SK-N-SH (cell line): ENCODE data around the gene ZSWIM5. TPM values are rescaled to one million over a fixed set of nuclear protein-coding genes. Genes with fewer than 3 reads are reported as not detected.

ENCODE experiments used
- CTCF ChIA-PET: fragments of 300-600, 350-600 bp; formaldehyde crosslinking; extraction: SDS; loops from one replicate; lab custom pipeline; 2021; lab: Yijun Ruan, JAX
- POLR2A ChIA-PET: fragments of 350-600 bp; sonication (Branson Sonifier 250); formaldehyde crosslinking; extraction: SDS; loops from one replicate; lab custom pipeline; 2020; ENCODE audit warnings: antibody characterized with exemption, inconsistent platforms; lab: Yijun Ruan, JAX
- DNase-seq: peaks from one replicate; pipeline ENCODE4 v3.0.0; 2012
- H2AFZ ChIP-seq: fragments of 200-600 bp; sonication (generic); 2 replicates; pipeline ENCODE4 v1.8.1; 2016; ENCODE audit warnings: antibody characterized with exemption, mild to moderate bottlenecking, low read depth
- H3F3A ChIP-seq: fragments of 200-600 bp; sonication (generic); replicated peaks from 2 replicates; pipeline ENCODE3; 2016; ENCODE audit warnings: antibody characterized with exemption, mild to moderate bottlenecking; ENCODE audit not compliant: insufficient read depth
- H3K27ac ChIP-seq, 2 experiments: fragments of 200-500 bp in 1 of 2; fragments of 200-600 bp in 1 of 2; sonication (Bioruptor generic) in 1 of 2; sonication (generic), shearing (Covaris generic) in 1 of 2; 2 replicates each; pipeline versions ENCODE4 v1.5.1 to v1.6.1; 2014 to 2016; ENCODE audit warnings: low read depth in 2 of 2, inconsistent platforms in 1 of 2, low read length in 1 of 2, mild to moderate bottlenecking in 1 of 2, mixed read lengths in 1 of 2
- H3K27me3 ChIP-seq: fragments of 200-600 bp; sonication (generic), shearing (Covaris generic); 2 replicates; pipeline ENCODE4 v1.6.1; 2016; ENCODE audit warnings: mixed run types; ENCODE audit not compliant: insufficient read depth
- H3K36me3 ChIP-seq, 2 experiments: fragments of 200-500 bp in 1 of 2; fragments of 200-600 bp in 1 of 2; sonication (Bioruptor generic) in 1 of 2; sonication (generic) in 1 of 2; replicated peaks in 1 of 2; 2 replicates each; pipeline versions ENCODE3 to v1.5.1; 2014 to 2016; ENCODE audit warnings: low read length in 1 of 2, mild to moderate bottlenecking in 1 of 2; ENCODE audit not compliant: insufficient read depth in 2 of 2, control insufficient read depth in 1 of 2
- H3K4me1 ChIP-seq, 2 experiments: fragments of 200-500 bp in 1 of 2; fragments of 200-600 bp in 1 of 2; sonication (Bioruptor generic) in 1 of 2; sonication (generic), shearing (Covaris generic) in 1 of 2; 2 replicates each; pipeline versions ENCODE4 v1.5.1 to v1.6.1; 2014 to 2016; ENCODE audit warnings: low read depth in 1 of 2, low read length in 1 of 2, mixed run types in 1 of 2; ENCODE audit not compliant: insufficient read depth in 2 of 2, control insufficient read depth in 1 of 2
- H3K4me2 ChIP-seq: fragments of 200-600 bp; sonication (generic), shearing (Covaris generic); 2 replicates; pipeline ENCODE4 v1.6.1; 2017; ENCODE audit warnings: mixed run types
- H3K4me3 ChIP-seq, 2 experiments: fragments of 200-500 bp in 1 of 2; fragments of 200-600 bp in 1 of 2; sonication (Bioruptor generic) in 1 of 2; sonication (generic), shearing (Covaris generic) in 1 of 2; 2 replicates each; pipeline versions ENCODE4 v1.5.1 to v1.8.1; 2014 to 2016; ENCODE audit warnings: low read depth in 2 of 2, inconsistent platforms in 1 of 2, low read length in 1 of 2, mild to moderate bottlenecking in 1 of 2, mixed read lengths in 1 of 2, moderate library complexity in 1 of 2
- H3K79me2 ChIP-seq: fragments of 200-600 bp; sonication (generic); 2 replicates; pipeline ENCODE4 v1.8.1; 2017; ENCODE audit warnings: mild to moderate bottlenecking; ENCODE audit not compliant: insufficient read depth
- H3K9ac ChIP-seq: fragments of 200-600 bp; sonication (generic); 2 replicates; pipeline ENCODE4 v1.6.1; 2017; ENCODE audit warnings: mixed run types
- H3K9me2 ChIP-seq: fragments of 200-600 bp; sonication (generic); 2 replicates; pipeline ENCODE4 v1.6.1; 2017; ENCODE audit warnings: mixed run types
- H3K9me3 ChIP-seq: fragments of 200-600 bp; sonication (generic); 2 replicates; pipeline ENCODE4 v1.6.1; 2017; ENCODE audit warnings: mixed run types, mild to moderate bottlenecking, moderate library complexity
- H4K20me1 ChIP-seq: fragments of 200-600 bp; sonication (generic); 2 replicates; pipeline ENCODE4 v1.6.1; 2017; ENCODE audit warnings: mild to moderate bottlenecking, mixed run types; ENCODE audit not compliant: insufficient read depth
- CHD2 ChIP-seq: fragments of 150-350 bp; IDR thresholded peaks from 2 replicates; pipeline ENCODE4 v1.6.1; 2018; ENCODE audit warnings: low read length; ENCODE audit not compliant: partially characterized antibody
- EP300 ChIP-seq, 2 experiments: IDR thresholded peaks; 2 replicates each; pipeline versions ENCODE4 v1.4.0 to v1.6.1; 2012; ENCODE audit warnings: borderline replicate concordance in 1 of 2, low read depth in 1 of 2, low read length in 1 of 2
- EZH2phosphoT487 ChIP-seq: fragments of 200-600 bp; sonication (generic); IDR thresholded peaks from 2 replicates; pipeline ENCODE4 v1.6.1; 2017; ENCODE audit warnings: low read depth, mixed run types, mild to moderate bottlenecking, antibody characterized with exemption, moderate library complexity, borderline replicate concordance
- FOSL2 ChIP-seq: IDR thresholded peaks from 2 replicates; pipeline ENCODE4 v1.4.0; 2012; ENCODE audit warnings: low read depth, mild to moderate bottlenecking, moderate library complexity, borderline replicate concordance
- GATA2 ChIP-seq: sonication (generic); formaldehyde crosslinking; IDR thresholded peaks from 2 replicates; pipeline ENCODE4 v1.5.0; 2020; ENCODE audit warnings: mild to moderate bottlenecking, missing genetic modification reagents
- NFIC ChIP-seq: IDR thresholded peaks from 2 replicates; pipeline ENCODE4 v1.4.0; 2012; ENCODE audit warnings: borderline replicate concordance
- NRF1 ChIP-seq: IDR thresholded peaks from 2 replicates; pipeline ENCODE4 v1.6.1; 2012; ENCODE audit warnings: low read depth, mild to moderate bottlenecking, low read length
- RXRA ChIP-seq: IDR thresholded peaks from 2 replicates; pipeline ENCODE4 v1.4.0; 2012; ENCODE audit warnings: low read depth, mild to moderate bottlenecking, borderline replicate concordance
- SIN3A ChIP-seq: IDR thresholded peaks from 2 replicates; pipeline ENCODE4 v1.6.1; 2012; ENCODE audit warnings: low read depth, mild to moderate bottlenecking, low read length, moderate library complexity, borderline replicate concordance
- TAF1 ChIP-seq: IDR thresholded peaks from 2 replicates; pipeline ENCODE4 v1.6.1; 2012; ENCODE audit warnings: low read depth, mild to moderate bottlenecking, low read length, moderate library complexity, borderline replicate concordance
- TCF12 ChIP-seq: IDR thresholded peaks from 2 replicates; pipeline ENCODE4 v1.4.0; 2012
- WGBS: methylation state at CpG from one replicate; pipeline ENCODE4 v1.1.6; 2017; ENCODE audit warnings: low lambda C conversion rate; 5-methylcytosine and 5-hydroxymethylcytosine counted together
- polyA plus RNA-seq, 3 experiments: library from polyadenylated mRNA; depleted of rRNA; stranded (reverse); fragments of >200 nt; gene quantifications; 2 replicates each; pipeline ENCODE4 v1.2.3, GENCODE V29; 2012
- TF ChIP-seq, protein P1 (sequence below): fragments of 200-600 bp; sonication (generic); IDR thresholded peaks from 2 replicates; pipeline ENCODE4 v1.6.1; 2017; ENCODE audit warnings: antibody characterized with exemption, mild to moderate bottlenecking, moderate library complexity
- TF ChIP-seq, protein P2 (sequence below): IDR thresholded peaks from 2 replicates; pipeline ENCODE4 v1.4.0; 2012; ENCODE audit warnings: low read depth, borderline replicate concordance
- TF ChIP-seq, protein P3 (sequence below): IDR thresholded peaks from 2 replicates; pipeline ENCODE4 v1.4.0; 2012; ENCODE audit warnings: low read depth
- TF ChIP-seq, protein P4 (sequence below): IDR thresholded peaks from 2 replicates; pipeline ENCODE4 v1.4.0; 2012; ENCODE audit warnings: low read depth, borderline replicate concordance

Gene ZSWIM5
- polyA plus RNA-seq, 1 of the 3 experiments (the other 2 are of a cell fraction): 0.07 TPM

DNA sequence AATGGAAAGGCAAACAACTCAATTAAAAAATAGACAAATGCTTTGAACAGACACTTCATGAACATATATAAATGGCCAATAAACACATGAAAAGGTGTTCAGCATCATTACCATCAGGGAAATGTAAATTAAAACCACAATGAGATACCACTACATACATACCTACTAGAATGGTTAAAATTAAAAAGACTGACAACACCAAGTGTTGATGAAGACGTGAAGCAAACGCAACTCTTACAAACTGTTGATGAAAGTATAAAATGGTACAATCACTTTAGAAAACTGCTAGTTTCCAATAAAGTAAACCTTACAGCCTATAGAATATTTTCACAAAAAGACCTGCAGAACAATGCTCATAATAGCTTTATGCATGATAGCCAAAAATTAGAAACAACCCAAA is 230.2 kb downstream of the ZSWIM5 start:
- H4K20me1 ChIP-seq: no peaks in the 10 kb centered on the region
- ChIA-PET CTCF (interaction anchor here (1.4 kb wide), 1 partner anchor 10 kb away, joined by 3 read pairs; the partner anchor contains the start of gene EIF2B3), POLR2A (no interaction called here)
- H3K4me2 ChIP-seq: no peak overlapping the region
- WGBS: 100% methylated on average over 2 of the region's 2 CpGs
- H3K27me3 ChIP-seq: no peaks in the 10 kb centered on the region
- H3K27ac ChIP-seq: no peak overlapping the region
- TF ChIP-seq GATA2 (CRISPR knock-in tag) (no peak), FOSL2 (no peak)
- H3K9ac ChIP-seq: no peak overlapping the region
- no peaks in the 10 kb centered on the region for H3K9me2 ChIP-seq
- H3F3A ChIP-seq: peaks cover 4% of the 10 kb centered on the region
- no peaks in the 10 kb centered on the region for H3K4me1 ChIP-seq
- H2AFZ ChIP-seq: no peak overlapping the region
- no peak overlapping the region for H3K4me3 ChIP-seq
- H3K9me3 ChIP-seq: no peaks in the 10 kb centered on the region
- no peak for DNase-seq
- H3K79me2 ChIP-seq: no peaks in the 10 kb centered on the region
- H3K36me3 ChIP-seq: peaks cover 10 to 34% of the 10 kb centered on the region in 2 experiments

DNA sequence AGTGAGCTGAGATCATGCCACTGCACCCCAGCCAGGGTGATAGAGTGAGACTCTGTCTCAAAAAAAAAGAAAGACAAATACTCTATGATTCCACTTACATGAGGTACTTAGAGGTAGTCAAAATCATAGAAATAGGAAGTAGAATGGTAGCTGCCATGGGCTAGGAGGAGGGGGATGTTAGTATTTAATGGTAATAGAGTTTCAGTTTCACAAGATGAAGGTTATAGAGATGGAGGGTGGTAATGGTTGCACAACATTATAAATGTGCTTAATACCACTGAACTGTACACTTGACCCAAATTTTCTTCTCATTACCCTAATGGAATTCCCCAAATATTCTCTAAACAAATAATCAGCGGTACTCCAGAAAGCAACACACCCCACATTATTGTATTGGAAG is 232.8 kb downstream of the ZSWIM5 start:
- no peaks in the 10 kb centered on the region for H3K27me3 ChIP-seq
- WGBS: 95% methylated on average over 1 of the region's 1 CpG
- no peak overlapping the region for H3K4me2 ChIP-seq
- H3K79me2 ChIP-seq: no peaks in the 10 kb centered on the region
- H4K20me1 ChIP-seq: no peaks in the 10 kb centered on the region
- DNase-seq: no peak
- POLR2A ChIA-PET: no interaction called here
- no peaks in the 10 kb centered on the region for H3K9me3 ChIP-seq
- H3K4me3 ChIP-seq: no peak overlapping the region
- CTCF ChIA-PET: interaction anchor here (1.0 to 1.1 kb wide), 3 partner anchors 18 to 243 kb away, joined by 3 to 4 read pairs (median 3); partner anchors contain the start of gene RNU5D-1
- peaks cover 11% of the 10 kb centered on the region for H3F3A ChIP-seq
- H3K27ac ChIP-seq: no peak overlapping the region
- H3K9ac ChIP-seq: no peak overlapping the region
- no peak overlapping the region for H2AFZ ChIP-seq
- TF ChIP-seq RXRA (no peak), NFIC (no peak), NRF1 (no peak), FOSL2 (no peak), TCF12 (no peak), TAF1 (no peak), SIN3A (no peak), EZH2phosphoT487 (no peak), EP300 (IDR thresholded peaks at IDR 0.05; ENCODE audit: borderline replicate concordance in 1 of 2, low read depth in 1 of 2, low read length in 1 of 2) (no peak), CHD2 (no peak)
- TF ChIP-seq, protein P1, sequence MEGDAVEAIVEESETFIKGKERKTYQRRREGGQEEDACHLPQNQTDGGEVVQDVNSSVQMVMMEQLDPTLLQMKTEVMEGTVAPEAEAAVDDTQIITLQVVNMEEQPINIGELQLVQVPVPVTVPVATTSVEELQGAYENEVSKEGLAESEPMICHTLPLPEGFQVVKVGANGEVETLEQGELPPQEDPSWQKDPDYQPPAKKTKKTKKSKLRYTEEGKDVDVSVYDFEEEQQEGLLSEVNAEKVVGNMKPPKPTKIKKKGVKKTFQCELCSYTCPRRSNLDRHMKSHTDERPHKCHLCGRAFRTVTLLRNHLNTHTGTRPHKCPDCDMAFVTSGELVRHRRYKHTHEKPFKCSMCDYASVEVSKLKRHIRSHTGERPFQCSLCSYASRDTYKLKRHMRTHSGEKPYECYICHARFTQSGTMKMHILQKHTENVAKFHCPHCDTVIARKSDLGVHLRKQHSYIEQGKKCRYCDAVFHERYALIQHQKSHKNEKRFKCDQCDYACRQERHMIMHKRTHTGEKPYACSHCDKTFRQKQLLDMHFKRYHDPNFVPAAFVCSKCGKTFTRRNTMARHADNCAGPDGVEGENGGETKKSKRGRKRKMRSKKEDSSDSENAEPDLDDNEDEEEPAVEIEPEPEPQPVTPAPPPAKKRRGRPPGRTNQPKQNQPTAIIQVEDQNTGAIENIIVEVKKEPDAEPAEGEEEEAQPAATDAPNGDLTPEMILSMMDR: no peak
- TF ChIP-seq, protein P2, sequence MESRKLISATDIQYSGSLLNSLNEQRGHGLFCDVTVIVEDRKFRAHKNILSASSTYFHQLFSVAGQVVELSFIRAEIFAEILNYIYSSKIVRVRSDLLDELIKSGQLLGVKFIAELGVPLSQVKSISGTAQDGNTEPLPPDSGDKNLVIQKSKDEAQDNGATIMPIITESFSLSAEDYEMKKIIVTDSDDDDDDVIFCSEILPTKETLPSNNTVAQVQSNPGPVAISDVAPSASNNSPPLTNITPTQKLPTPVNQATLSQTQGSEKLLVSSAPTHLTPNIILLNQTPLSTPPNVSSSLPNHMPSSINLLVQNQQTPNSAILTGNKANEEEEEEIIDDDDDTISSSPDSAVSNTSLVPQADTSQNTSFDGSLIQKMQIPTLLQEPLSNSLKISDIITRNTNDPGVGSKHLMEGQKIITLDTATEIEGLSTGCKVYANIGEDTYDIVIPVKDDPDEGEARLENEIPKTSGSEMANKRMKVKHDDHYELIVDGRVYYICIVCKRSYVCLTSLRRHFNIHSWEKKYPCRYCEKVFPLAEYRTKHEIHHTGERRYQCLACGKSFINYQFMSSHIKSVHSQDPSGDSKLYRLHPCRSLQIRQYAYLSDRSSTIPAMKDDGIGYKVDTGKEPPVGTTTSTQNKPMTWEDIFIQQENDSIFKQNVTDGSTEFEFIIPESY: no peak
- TF ChIP-seq, protein P3, sequence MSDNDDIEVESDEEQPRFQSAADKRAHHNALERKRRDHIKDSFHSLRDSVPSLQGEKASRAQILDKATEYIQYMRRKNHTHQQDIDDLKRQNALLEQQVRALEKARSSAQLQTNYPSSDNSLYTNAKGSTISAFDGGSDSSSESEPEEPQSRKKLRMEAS: no peak
- TF ChIP-seq, protein P4, sequence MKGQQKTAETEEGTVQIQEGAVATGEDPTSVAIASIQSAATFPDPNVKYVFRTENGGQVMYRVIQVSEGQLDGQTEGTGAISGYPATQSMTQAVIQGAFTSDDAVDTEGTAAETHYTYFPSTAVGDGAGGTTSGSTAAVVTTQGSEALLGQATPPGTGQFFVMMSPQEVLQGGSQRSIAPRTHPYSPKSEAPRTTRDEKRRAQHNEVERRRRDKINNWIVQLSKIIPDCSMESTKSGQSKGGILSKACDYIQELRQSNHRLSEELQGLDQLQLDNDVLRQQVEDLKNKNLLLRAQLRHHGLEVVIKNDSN: no peak
- TF ChIP-seq, all 33 proteins: peak for 0
- Histone ChIP-seq H3K4me1 (peaks cover 0 to 8% of the 10 kb centered on the region in 2 experiments; a peak in 2 of 4 replicates), H3K9me2 (no peaks in the 10 kb centered on the region), H3K36me3 (peaks cover 5 to 25% of the 10 kb centered on the region in 2 experiments)
